ENCODE data around the gene MOSMO. TPM values are rescaled to one million over a fixed set of nuclear protein-coding genes. Genes with fewer than 3 reads are reported as not detected.

The MOSMO gene
- total and polyA plus RNA-seq, 2 donors (not counting 3 experiments of a cell fraction or from before 2014, with no cell fraction given): 15.9 to 22.0 TPM

DNA sequence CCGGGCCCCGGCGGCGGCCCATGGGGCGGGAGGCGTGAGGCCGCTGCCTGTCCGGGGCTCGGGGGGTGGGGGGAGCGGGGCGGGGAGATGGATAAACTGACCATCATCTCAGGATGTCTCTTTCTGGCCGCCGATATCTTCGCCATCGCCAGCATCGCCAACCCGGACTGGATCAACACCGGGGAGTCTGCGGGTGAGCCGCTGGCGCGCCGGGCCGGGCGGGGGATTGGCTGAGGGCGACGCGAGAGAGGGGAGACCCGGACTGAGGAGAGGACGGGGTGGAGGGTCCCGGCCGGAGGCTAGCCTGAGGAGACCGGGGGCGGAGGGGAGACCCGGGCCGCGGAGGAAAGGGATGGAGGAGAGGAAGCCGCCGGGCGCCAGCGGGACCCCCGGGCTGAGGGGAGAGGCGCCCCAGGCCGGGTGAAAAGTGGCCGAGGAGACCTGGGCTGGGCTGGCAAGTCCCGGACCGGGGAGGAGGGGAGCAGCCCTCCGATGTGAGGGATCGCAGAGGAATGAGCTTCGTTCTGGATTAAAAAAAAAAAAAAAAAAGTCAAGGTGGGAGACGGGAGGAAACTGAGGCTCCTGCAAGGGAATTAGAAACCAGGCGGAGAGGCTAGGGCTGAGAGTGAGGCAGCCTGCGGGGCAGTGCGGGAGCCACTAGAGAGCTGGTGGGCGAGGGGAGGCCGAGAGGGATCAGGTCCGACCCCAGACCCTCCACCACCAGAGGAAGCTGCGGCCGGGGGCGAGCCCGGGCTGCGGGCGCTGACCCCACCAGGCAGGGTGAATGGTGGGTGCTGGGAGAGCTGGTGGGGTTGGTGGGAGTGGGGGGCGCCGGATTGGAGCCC is 526 bp downstream of the MOSMO start:
- ChIA-PET POLR2A (interaction anchor here (1.1 to 1.4 kb wide), 4 partner anchors 18 to 70 kb away, joined by 3 to 12 read pairs (median 4); no protein-coding TSS in a partner anchor), CTCF (interaction anchor here (0.6 to 27.0 kb wide), 25 partner anchors 8 to 180 kb away, joined by 3 to 994 read pairs (median 4); partner anchors contain the start of gene PDZD9)
- H3K9me1 ChIP-seq (replicated peaks; ENCODE audit: control insufficient read depth, extremely low read depth, insufficient read depth, low read length): no peaks in the 10 kb centered on the region
- no peaks in the 10 kb centered on the region for H3K36me3 ChIP-seq (ENCODE audit: control insufficient read depth in 2 of 2, extremely low read depth in 1 of 2, insufficient read depth in 2 of 2, low read length in 2 of 2)
- peak overlapping the region; percentile 56 for H3K27ac ChIP-seq (ENCODE audit: insufficient read depth, low read depth, low read length)
- dilution Hi-C loops (cut with MboI; ENCODE audit: extremely low pct_ligation_motif_present, low sequenced_read_pairs): no loop called here
- H3K9ac ChIP-seq (replicated peaks; ENCODE audit: extremely low read depth, insufficient read depth, low read length): peak overlapping the region; percentile 81
- DNase-seq (ENCODE audit: low read depth, low spot score) (no peak), FAIRE-seq (no peak)
- peak overlapping the region; percentile 63 to 86 (median 76) for H3K4me3 ChIP-seq (replicated peaks in 1 of 3; ENCODE audit: insufficient read depth in 1 of 3, low read depth in 1 of 3, low read length in 3 of 3)
- peak overlapping the region; percentile 33 for H2AFZ ChIP-seq (ENCODE audit: low read depth, low read length)
- H3K27me3 ChIP-seq (ENCODE audit: control insufficient read depth in 2 of 2, insufficient read depth in 2 of 2, low read length in 2 of 2): no peaks in the 10 kb centered on the region
- peaks cover 52% of the 10 kb centered on the region for H3K79me2 ChIP-seq (ENCODE audit: control insufficient read depth, insufficient read depth, low read length)
- BruUV-seq (replicated peaks): no TSS peak
- H3K9me3 ChIP-seq (replicated peaks; ENCODE audit: control insufficient read depth, insufficient read depth, low read length): no peaks in the 10 kb centered on the region
- H3K4me1 ChIP-seq (ENCODE audit: control insufficient read depth, extremely low read depth, insufficient read depth, low read length): peaks cover 20% of the 10 kb centered on the region
- H3K4me2 ChIP-seq (ENCODE audit: insufficient read depth, low read length): peak overlapping the region; percentile 73
- intact Hi-C loops (cut with micrococcal nuclease): loop anchor here (1.0 kb wide), 2 partner anchors 18 to 38 kb away; no protein-coding TSS in a partner anchor
- no peak for TF ChIP-seq FOS (IDR thresholded peaks at IDR 0.05; ENCODE audit: borderline replicate concordance, insufficient read depth, low read length)
- no peak for TF ChIP-seq EZH2 (IDR thresholded peaks at IDR 0.05; ENCODE audit: borderline replicate concordance, low read depth, low read length, severe bottlenecking)
- no peak for TF ChIP-seq POLR2A (IDR thresholded peaks at IDR 0.05; ENCODE audit: low read depth, low read length)
- TF ChIP-seq, protein P1, sequence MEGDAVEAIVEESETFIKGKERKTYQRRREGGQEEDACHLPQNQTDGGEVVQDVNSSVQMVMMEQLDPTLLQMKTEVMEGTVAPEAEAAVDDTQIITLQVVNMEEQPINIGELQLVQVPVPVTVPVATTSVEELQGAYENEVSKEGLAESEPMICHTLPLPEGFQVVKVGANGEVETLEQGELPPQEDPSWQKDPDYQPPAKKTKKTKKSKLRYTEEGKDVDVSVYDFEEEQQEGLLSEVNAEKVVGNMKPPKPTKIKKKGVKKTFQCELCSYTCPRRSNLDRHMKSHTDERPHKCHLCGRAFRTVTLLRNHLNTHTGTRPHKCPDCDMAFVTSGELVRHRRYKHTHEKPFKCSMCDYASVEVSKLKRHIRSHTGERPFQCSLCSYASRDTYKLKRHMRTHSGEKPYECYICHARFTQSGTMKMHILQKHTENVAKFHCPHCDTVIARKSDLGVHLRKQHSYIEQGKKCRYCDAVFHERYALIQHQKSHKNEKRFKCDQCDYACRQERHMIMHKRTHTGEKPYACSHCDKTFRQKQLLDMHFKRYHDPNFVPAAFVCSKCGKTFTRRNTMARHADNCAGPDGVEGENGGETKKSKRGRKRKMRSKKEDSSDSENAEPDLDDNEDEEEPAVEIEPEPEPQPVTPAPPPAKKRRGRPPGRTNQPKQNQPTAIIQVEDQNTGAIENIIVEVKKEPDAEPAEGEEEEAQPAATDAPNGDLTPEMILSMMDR (IDR thresholded peaks at IDR 0.05; ENCODE audit: extremely low read depth in 1 of 2, insufficient read depth in 1 of 2, low read depth in 1 of 2, low read length in 2 of 2): no peak
- TF ChIP-seq, protein P2, sequence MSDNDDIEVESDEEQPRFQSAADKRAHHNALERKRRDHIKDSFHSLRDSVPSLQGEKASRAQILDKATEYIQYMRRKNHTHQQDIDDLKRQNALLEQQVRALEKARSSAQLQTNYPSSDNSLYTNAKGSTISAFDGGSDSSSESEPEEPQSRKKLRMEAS (IDR thresholded peaks at IDR 0.05; ENCODE audit: insufficient read depth, insufficient read length): no peak
- TF ChIP-seq JUN (IDR thresholded peaks at IDR 0.05; ENCODE audit: borderline replicate concordance, insufficient read depth, insufficient read length, low read depth): no peak
- no peak for TF ChIP-seq MYC (IDR thresholded peaks at IDR 0.05; ENCODE audit: low read depth, low read length)
- TF ChIP-seq POLR2AphosphoS5 (IDR thresholded peaks at IDR 0.05; ENCODE audit: insufficient read depth, low read depth, low read length): no peak
- peaks cover 4% of the 10 kb centered on the region for H4K20me1 ChIP-seq (replicated peaks; ENCODE audit: control insufficient read depth, extremely low read depth, insufficient read depth, low read length)

Measured in endothelial cell of umbilical vein (primary cell).